Fibroblast of skin of right biceps (primary cell): ENCODE data around the gene ENTREP1.
A peak's percentile ranks its signal among the peaks of the same experiment; 100 is the strongest.
"Not testable (repeated sequence)": the region's sequence is repeated elsewhere in the genome, so short reads cannot be mapped to it uniquely, and the experiment has no call there.

ENCODE experiments used
- DNase-seq: peaks from one replicate; pipeline ENCODE4 v3.0.0-alpha.2; 2013

ENTREP1 gene

GRCh38 chr9:69420611-69421270 lies 95.7 kb downstream of the ENTREP1 start:
- no peak for DNase-seq

GRCh38 chr9:69421908-69422801 lies 97.1 kb downstream of the ENTREP1 start:
- DNase-seq = peak; percentile 63

- DNase-seq = no peak
These were observed 100.3 kb downstream of the ENTREP1 start for GRCh38 chr9:69425136-69425801.

GRCh38 chr9:69427286-69427685 lies 102.3 kb downstream of the ENTREP1 start:
- DNase-seq = no peak

- DNase-seq = no peak
These were observed 103.2 kb downstream of the ENTREP1 start for GRCh38 chr9:69428017-69428785.

- no peak for DNase-seq
These were observed 104.3 kb downstream of the ENTREP1 start for GRCh38 chr9:69429281-69429680.

- no peak for DNase-seq
These were observed 105.2 kb downstream of the ENTREP1 start for GRCh38 chr9:69430206-69430605.

GRCh38 chr9:69431203-69431602 lies 106.2 kb downstream of the ENTREP1 start:
- DNase-seq = no peak

GRCh38 chr9:69431777-69432176 lies 106.8 kb downstream of the ENTREP1 start:
- DNase-seq = no peak

- no peak for DNase-seq
These were observed 107.6 kb downstream of the ENTREP1 start for GRCh38 chr9:69432623-69433022.

GRCh38 chr9:69433392-69433791 lies 108.4 kb downstream of the ENTREP1 start:
- DNase-seq = peak; percentile 66

GRCh38 chr9:69433968-69434367 lies 109.0 kb downstream of the ENTREP1 start:
- DNase-seq = no peak

- DNase-seq = not testable (repeated sequence)
These were observed 114.6 kb downstream of the ENTREP1 start for GRCh38 chr9:69439654-69440053.

- DNase-seq = not testable (repeated sequence)
These were observed 115.4 kb downstream of the ENTREP1 start for GRCh38 chr9:69440254-69440955.
